GM21619 (cell line): ENCODE results near the gene NFKBIL1.
"Not testable (repeated sequence)": the region's sequence is repeated elsewhere in the genome, so short reads cannot be mapped to it uniquely, and the experiment has no call there.

Experiments used
- ATAC-seq: cut with Tn5 transposase; IDR thresholded peaks from one replicate; pipeline ENCODE4 v1.9.1; 2021; ENCODE audit not compliant: unreplicated experiment

Gene NFKBIL1, protein sequence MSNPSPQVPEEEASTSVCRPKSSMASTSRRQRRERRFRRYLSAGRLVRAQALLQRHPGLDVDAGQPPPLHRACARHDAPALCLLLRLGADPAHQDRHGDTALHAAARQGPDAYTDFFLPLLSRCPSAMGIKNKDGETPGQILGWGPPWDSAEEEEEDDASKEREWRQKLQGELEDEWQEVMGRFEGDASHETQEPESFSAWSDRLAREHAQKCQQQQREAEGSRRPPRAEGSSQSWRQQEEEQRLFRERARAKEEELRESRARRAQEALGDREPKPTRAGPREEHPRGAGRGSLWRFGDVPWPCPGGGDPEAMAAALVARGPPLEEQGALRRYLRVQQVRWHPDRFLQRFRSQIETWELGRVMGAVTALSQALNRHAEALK

DNA sequence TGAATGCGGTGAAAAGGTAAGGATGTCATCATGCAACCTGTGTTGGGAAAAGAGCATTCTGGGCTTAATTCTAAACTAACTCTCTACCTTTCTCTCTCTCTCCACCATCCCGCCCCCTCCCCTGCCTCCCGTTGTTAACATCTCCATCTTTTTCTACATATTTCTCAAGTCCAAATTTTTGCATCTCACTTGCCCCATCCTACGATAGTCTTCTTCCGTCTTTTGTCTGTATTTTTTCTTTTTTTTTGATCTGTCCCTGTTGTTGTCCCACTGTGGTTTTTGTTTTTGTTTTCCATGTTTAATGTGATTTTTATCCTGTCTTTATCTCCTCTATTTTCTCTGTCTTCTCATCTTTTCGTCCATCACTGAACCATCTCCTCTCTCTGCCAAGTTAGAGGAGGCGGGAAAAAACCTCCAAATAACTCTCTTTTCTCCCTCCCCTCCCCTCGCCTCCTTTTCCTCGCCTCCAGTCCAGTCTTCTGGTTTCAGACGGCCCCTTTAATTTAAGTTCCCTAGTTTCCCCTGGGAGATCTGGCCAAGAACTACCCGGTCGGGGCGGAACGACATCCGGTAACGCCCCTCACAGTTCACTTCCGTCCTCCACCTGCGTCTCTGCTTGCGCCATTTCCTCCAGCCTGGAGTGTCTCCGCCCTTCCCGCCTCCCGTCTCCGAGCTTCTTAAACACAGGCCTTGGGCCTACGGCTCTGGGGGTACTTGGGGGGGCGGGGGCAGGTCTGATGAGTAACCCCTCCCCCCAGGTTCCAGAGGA, at the start of gene NFKBIL1:
Gene NFKBIL1, plus strand, starts transcription at position 651 of the 769 bp plus-strand sequence. Its CDS starts 87 bp downstream, at position 738.
- ATAC-seq = peak; percentile 60

DNA sequence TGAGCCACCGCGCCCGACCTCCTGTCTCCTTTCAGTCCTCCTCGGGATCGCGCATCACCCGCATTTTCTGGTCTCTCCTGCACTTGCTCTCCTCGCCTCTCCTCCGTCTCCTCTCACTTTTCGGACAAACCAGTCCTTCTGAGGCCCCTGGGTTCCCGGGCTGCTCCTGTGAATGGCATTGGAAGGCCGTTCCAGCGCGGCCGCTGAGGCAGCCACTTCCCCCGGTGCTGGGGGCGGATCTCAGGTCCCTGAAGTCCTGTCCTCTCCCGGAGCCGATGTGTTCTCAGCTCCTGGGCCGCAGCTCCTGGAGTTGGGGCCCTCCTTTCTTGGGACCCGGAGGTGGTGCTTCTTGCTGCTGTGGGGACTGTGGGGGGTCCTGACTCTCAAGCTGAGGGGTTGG, 48.7 kb upstream of the NFKBIL1 start:
- no peak for ATAC-seq

DNA sequence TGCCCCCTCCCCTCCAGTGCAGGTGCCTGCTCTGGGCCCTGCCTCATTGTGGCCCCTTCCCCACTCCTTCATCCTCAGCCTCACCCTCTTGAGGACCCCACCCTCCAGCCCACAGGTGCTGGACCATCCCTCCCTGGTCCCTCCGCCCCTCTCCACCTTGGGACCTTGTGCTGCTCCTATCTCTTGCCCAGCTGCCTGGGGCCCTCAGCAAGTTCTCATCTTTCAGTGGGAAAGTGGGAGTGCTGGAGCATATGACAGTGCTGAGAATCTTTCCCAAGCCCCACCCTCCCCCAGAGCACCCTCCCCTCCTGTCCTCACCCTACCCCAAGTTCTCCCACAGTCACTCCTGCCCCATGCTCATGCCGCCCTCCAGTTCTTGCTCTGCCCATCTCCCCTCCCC, 47.8 kb upstream of the NFKBIL1 start:
- ATAC-seq = not testable (repeated sequence)

DNA sequence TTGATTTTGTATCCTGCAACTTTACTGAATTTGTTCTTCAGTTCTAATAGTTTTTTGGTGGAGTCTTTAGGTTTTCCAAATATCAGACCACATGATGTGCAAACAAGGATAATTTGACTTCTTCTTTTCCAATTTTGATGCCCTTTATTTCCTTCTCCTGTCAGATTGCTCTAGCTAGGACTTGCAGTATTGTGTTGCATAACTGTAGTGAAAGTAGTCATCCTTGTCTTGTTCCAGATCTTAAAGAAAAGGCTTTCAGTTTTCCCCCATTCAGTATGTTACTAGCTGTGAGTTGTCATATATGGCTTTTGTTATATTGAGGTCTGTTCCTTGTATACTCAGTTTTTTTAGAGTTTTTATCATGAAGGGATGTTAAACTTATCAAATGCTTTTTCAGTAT, 44.8 kb upstream of the NFKBIL1 start:
- no peak for ATAC-seq

GRCh38 chr6:31509036-31509435, 38.4 kb upstream of the NFKBIL1 start:
- ATAC-seq = not testable (repeated sequence)

DNA sequence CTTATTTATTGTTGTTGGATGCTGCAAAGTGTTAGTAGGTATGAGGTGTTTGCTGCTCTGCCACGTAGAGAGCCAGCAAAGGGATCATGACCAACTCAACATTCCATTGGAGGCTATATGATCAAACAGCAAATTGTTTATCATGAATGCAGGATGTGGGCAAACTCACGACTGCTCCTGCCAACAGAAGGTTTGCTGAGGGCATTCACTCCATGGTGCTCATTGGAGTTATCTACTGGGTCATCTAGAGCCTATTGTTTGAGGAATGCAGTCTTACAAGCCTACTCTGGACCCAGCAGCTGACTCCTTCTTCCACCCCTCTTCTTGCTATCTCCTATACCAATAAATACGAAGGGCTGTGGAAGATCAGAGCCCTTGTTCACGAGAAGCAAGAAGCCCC, 37.4 kb upstream of the NFKBIL1 start:
- no peak for ATAC-seq

GRCh38 chr6:31513456-31514165, 33.8 kb upstream of the NFKBIL1 start:
- ATAC-seq = no peak

GRCh38 chr6:31521835-31522234, 25.6 kb upstream of the NFKBIL1 start:
- no peak for ATAC-seq

DNA sequence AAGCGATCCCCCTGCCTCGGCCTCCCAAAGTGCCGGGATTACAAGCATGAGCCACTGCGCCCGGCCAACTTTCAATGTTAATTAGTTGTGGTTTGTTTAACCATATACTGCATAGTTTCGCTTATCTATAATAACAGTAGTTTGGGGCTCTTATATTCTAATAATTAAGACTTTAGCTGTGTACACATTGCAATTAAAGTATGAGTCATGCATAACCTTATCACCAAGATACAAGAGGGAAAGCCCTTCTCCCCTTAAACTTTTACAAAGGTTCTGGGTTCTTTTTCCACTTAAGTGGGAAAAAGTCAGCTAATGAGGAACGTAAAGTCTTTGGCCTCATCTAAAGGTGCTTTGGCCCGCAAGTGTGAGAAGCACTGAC, 21.9 kb upstream of the NFKBIL1 start:
- ATAC-seq = no peak

DNA sequence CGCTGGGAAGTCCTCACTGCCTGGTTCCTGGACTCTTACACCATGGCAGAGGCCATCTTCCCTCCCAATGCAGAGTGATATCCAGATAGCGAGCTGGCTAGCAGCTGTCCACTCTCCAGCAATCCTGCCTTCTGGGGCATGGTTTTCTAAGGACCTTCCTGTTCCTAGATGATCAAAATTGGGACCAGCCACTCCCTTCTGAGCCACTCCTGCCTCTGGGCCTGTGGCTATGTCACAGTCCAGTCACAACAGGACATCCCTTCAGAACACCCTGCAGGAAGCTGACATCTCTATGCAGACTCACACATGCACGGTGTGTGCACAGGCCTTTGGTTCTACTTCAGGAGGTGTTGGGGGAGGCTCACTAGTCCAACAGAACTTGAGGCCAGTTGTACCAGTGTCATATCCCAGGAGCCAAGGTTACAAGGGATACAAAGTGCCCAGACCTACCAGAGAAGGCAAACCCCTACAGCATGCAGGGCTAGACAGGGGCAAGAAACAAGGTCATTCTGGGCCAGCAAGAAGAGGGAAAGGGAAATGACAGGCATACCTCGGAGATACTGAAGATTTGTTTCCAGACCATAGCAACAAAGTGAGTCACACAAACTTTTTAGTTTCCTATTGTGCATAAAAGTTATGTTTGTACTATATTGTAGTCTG, 21.3 kb upstream of the NFKBIL1 start:
- no peak for ATAC-seq

DNA sequence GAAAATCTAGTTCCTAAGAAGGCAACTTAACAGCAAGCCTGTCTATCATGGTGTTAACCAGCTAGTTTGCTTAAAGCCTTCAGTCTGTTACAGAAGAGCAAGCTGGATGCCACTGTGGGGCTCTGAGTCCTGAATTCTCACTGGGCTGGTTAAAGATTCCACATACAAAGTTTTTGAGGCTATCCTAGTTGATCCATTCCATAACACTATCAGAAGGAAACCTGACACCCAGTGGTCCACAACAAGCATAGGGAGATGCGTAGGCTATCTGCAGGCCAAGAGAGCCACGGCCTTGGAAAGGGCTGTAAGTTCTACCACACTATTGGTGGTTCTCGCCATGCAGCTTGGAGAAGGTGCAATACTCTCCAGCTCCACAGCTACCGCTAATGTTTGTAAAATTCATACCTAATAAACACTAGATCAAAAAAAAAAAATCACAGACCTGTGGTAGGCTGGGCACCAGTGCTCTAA, 19.1 kb upstream of the NFKBIL1 start:
- ATAC-seq = no peak

DNA sequence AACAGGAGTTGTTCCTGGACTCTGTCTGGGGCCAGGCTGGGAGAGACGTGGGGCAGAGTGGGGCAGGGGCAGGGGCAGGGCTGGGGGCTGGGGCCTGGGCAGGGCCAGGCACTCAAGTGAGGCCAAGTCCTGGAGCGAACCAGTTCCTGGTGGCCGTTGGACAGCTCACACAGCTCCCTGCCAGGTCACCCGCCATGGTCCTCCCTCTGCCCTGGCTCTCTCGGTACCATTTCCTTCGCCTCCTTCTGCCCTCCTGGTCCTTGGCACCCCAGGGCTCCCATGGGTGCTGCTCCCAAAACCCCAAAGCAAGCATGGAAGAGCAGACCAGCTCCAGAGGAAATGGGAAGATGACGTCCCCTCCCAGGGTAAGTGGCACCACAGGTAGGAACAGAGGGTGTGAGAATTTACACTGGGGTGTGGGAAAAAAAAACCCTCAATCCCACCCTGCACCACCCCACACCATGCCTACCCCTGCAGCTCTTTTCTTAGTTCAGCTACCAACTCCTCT, 18.5 kb upstream of the NFKBIL1 start, which contains the start of gene MCCD1:
Gene MCCD1, plus strand, starts transcription at position 142 of the 508 bp plus-strand sequence. Its CDS starts 53 bp downstream, at position 195.
- ATAC-seq = no peak

DNA sequence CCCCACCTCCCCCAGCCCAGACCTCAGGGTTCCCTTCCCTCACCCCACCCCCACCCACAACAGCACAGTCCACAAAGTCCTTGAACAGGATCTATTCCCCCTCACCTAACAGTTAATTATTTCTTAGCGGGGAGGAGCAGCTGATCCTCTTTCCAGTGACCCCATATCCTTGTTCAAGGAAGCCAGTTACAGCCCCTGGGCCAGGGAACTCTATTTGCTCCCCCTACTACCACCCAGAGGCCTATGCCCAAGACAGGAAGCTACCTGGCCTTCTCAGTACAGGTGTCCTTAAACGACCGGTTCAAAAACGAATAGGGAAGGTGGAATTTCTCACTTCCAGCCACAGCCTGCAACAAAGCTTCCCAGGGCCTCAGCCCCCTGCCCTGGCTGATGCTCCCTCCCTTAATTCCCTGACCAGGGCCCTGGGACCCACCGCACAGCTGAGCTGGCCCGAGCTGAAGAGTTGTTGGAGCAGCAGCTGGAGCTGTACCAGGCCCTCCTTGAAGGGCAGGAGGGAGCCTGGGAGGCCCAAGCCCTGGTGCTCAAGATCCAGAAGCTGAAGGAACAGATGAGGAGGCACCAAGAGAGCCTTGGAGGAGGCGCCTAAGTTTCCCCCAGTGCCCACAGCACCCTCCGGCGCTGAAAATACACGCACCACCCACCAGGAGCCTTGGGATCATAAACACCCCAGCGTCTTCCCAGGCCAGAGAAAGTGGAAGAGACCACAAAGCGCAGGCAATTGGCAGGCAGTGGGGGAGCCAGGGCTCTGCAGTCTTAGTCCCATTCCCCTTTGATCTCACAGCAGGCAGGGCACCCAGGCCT, 17.9 kb upstream of the NFKBIL1 start:
- ATAC-seq = no peak

GRCh38 chr6:31530659-31531058, 16.7 kb upstream of the NFKBIL1 start:
- no peak for ATAC-seq

GRCh38 chr6:31531162-31531561, 16.2 kb upstream of the NFKBIL1 start:
- no peak for ATAC-seq

DNA sequence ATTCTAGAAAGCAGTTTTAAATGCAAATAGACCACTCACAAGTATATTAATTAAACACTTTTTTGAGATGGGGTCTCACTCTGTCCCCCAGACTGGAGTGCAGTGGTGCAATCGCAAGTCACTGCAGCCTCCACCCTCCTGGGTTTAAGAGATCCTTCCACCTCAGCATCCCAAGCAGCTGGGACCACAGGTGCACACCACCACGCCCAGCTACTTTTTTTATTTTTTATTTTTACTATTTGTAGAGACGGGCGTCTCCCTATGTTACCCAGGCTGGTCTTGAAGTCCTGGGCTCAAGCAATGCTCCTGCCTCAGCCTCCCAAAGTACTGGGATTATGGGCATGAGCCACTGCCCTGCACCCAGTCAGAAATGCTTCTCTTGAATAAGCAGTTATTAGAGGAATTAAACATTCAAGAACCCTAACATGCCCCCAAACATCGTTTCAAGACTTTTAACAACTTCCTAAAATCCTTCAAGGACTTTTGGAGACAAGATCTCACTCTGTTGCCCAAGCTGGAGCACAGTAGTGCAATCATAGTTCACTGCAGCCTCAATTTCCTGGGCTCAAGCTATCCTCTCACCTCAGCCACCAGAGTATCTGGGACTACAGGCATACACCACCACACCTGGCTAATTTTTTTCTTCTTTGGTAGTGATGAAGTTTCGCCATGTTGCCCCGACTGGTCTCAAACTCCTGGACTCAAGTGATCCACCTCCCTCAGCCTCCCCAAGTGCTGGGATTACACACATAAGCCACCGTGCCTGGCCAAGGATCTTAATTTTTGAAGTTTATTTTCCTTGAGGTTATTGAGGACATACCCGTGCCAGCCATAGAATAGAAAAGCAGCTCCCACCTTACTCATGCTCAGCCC, 15.4 kb upstream of the NFKBIL1 start:
- ATAC-seq = no peak

GRCh38 chr6:31532644-31533454, 14.6 kb upstream of the NFKBIL1 start:
- no peak for ATAC-seq

DNA sequence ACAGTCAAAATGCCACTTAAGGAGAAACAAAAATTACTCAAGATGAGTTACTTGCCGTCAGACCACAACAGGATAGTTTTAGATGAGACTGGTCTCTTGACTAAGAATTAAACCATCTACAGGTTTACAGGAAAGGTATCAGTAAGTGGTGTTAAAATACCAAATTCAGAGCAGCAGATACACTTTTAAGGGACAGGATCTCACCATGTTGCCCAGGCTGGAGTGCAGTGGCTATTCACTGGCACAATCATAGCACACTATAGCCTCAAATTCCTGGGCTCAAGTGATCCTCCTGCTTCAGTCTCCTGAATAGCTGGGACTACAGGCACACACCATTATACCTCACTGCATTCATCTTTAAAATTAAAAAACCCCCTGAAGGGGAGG, 14.0 kb upstream of the NFKBIL1 start:
- ATAC-seq = no peak
